ENCODE results near the gene AOPEP.
"Not testable (repeated sequence)": the region's sequence is repeated elsewhere in the genome, so short reads cannot be mapped to it uniquely, and the experiment has no call there.

The AOPEP gene

GRCh38 chr9:95004411-95005277 is 278.1 kb downstream of the AOPEP start:
- no peak for DNase-seq

- DNase-seq: no peak
Observed at GRCh38 chr9:95005278-95006143, 279.0 kb downstream of the AOPEP start.

- DNase-seq: no peak
Observed at GRCh38 chr9:95007226-95007869, 280.8 kb downstream of the AOPEP start.

DNA sequence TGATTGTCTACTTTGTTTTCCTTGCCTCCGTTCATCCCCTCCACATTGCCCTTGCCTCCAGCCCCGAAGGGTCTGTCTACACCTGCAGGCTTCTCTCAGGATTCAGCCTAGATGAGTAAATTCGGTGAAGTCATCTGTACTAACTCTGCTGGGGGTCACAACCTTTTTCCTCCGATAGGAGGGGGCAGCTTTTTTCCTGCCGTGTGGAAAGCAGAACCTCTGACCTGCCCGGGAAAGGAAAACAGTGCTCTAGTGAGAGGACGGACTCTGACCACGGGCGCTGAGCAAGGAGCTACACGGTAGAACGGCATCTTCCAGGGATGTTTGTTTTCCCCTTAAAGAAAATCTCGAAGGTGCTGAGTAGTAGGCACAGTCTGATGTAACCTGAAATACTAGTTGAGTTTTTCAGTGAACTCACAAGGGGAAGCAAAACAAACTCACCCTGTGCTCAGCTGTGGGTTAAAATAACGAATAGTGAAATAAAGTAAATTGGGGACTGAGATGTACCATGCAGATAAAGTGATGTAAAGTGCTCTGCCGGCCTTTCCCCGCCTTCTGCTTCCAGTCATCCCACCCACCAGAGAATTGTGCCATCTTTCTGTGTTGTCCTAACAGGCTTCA is 281.8 kb downstream of the AOPEP start:
- no peak for DNase-seq

- DNase-seq: no peak
Observed at GRCh38 chr9:95009459-95009858, 283.0 kb downstream of the AOPEP start.

DNA sequence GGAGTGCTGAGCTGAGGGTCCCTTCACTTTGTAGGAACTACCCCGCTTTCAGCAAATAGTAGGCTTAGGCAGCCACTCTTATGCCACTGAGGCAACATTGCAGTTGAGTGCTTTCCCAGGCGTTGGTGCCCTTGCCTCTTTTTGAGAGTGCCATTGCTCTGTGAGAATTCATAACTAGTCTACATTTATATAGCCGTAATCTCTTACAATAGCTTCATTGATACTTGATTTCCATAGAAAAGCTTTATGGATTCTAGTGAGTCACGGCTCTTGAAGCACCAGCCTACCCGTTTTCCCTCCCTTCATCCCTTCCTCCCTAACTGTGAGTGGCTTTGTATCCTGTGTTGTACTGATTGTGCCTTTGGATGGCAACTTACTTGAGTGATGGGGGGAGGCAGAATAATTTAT is 283.9 kb downstream of the AOPEP start:
- DNase-seq: no peak

DNA sequence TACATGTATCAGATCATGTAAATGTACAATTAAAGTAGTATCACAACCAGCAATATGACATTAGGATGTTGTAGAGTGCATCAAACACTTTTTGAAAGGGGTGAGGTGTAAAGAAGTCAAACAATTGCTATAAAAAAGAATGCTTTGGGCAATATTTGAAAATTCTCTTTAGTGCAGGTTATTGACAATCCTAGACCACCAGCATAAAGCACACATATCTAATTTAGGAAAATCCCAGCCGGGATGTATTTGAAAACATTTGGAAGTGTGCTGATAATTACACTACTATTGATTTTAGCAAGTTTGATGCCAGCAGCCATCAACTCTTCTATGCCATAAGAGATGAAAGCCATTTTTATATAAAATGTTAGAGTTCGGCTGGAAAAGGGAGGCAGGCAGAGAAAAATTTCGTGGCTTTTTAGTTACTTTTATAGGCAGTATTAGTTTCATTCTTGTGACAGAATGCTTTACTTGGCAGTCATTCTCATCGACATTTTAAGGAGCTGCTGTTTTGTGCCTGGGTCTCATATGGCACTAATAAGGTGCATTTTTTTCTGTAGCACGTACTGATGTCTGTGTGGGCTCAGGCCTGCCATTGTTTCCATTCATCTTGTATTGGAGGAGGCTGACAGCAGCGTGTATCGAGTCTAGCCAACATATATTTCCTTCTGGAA is 285.7 kb downstream of the AOPEP start:
- no peak for DNase-seq

GRCh38 chr9:95012902-95013301 is 286.4 kb downstream of the AOPEP start:
- DNase-seq: no peak

DNA sequence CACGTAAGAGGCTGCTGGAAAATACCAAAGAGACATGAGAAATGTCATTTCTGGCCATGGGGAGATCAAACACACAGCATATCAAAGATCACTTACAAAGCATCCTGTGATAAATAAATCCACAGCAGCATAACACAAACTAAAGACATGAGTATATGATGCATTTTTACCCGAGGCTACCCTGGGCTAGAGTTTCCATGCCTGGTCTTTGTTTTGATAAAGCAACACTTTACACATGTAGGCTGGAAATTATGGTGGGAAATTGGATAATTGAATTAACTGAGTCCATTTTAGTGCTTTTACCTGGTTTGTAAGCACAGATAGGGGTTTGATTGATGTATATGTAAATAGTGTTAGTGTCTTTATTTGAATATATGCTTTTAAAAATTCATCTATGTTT is 288.4 kb downstream of the AOPEP start:
- DNase-seq: no peak

GRCh38 chr9:95015569-95015968 is 289.1 kb downstream of the AOPEP start:
- no peak for DNase-seq

DNA sequence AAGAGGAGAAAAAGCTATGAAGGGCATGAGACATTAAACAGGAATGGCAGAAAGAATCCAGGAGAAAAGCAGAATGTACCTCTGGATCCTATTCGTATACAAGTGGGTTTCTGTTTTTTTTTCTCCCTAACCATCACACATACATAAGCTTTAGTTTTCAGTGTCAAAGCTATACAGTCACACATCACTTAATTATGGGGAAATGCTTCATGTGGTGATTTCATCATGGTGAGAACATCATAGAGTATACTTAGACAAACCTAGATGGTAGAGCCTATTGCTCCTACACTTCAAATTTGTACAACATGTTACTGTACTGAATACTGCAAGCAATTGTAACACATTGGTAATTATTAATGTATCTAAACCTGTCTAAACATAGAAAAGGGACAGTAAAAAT is 290.6 kb downstream of the AOPEP start:
- no peak for DNase-seq

- DNase-seq: no peak
Observed at GRCh38 chr9:95017661-95018060, 291.2 kb downstream of the AOPEP start.

DNA sequence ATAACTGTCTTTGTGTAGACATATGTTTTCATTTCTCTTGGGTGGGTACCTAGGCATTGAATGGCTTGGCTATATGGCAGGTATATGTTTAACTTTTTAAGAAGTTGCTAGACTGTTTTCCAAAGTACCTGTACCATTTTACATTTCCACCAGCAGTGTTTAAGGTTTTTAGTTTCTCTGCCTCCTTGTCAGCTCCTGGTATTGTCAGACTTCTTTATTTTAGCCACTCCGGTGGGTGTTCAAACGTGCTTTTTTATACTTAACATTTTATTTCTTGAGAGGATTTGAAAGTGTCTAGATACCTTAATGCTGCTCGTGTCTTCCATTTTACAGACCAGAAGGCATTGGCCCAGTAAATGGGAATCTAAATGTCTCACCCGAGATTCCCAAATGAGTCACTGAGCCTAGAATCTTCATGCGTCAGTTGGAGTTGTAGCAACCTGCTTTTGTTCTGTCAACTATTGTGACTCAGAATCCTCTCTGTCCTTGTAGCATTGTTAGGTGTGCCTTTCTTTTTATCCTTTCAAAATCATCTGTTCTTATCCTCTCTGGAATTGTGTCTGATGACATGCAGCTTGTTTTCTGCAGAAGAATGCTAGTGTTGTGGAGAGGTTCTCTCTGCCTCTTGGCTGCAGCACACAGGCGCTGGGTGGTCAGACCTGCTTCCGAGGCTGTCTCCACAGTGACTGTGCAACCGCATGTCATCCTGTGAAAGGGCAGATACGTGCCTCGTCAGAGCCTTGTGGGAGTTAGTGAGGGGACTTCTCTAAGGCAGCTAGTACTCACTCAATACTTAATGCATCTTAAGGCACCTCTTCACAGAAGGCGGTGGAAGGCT is 291.8 kb downstream of the AOPEP start:
- DNase-seq: no peak

- DNase-seq: not testable (repeated sequence)
Observed at GRCh38 chr9:95020644-95021043, 294.1 kb downstream of the AOPEP start.

DNA sequence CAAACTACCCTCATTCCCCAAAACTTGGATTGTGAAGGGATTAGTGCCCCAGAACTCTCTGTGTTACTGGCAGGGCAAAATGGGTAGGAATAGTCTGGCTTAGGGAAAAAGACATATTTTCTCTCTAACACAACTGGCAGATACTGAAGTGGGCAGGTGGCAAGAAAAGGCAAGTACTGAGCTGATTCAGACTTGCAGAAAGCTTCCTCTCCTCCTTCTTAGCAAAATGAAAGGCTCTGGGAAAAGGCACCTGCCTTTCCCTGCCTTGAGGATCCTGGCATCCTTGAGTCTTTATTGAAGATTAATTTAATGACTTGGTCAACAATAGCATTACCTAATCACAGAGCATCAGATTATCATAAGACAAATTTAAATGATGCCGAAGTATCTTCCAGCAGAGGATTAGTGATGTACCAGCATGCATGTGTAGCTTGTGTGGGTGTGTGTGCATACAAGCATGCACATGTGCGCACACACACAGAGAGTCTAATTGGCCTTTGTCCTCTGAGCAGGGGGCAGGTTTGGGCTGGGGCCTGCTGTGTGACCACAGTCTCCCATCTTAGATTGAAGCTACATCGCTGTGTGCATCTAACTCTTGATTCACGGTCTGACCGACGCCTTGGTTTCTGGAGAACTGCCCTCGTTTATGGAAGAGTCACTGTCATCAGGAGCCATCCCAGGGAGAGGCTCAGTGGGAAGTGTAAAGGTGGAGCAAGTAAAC is 294.8 kb downstream of the AOPEP start:
- DNase-seq: no peak

DNA sequence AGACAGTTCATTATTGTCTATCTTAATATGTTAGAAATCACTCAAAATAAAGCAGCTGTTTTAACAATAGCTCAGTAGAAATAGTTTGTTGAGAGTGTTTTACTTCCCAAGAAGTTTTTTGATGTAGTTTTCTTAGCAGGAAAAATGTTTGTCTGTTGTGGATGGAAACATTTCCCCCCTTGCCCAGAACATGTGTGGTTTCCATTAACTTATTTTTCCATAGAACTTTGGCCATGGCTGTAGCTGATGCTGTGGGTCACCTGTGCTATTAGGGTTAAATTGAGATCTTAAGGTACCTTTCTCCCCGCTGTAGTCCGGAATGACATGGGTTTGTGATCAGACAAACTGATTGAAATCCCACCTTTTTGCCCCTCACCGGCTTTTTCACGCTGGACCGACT is 296.2 kb downstream of the AOPEP start:
- no peak for DNase-seq

DNA sequence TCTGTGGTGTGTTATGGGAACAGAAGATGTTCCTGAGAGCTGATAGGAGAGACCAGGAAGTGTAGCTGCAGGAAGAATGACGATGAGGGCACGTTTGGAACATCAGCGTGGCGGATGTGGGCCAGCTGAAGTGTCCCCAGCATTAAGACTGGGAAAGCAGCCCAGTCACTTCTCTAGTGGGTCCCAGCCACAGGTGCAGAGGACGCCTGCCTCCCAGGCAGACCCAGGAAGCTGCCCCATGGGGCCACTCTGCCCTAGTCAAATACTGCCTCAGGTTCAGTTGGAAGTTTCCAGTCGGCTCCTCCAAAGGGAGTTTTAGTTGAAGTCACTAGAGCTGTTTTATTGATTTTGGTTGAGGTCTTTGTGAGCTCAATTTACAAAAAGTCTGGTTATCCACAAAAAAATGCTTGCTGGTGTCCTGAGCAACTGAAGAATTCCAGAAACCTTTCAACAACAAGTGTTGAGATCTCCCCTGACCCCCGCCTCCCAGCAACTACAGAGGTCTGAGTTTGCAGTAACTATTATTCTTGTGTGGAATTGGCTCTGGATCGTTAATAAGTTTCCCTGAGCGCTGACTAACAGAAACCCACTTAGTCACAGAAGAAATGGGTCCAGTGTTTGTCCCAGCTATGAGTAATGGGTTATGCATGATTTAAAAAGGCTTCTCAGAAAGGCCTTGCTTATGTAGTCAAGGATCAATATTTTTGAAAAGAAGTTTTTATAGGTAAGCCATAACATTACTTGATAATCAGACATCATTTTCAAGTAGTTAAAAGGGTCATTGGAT is 296.9 kb downstream of the AOPEP start:
- DNase-seq: no peak

GRCh38 chr9:95024097-95024671 is 297.7 kb downstream of the AOPEP start:
- no peak for DNase-seq
